ENCODE results near the gene GPBP1L1.

DNA sequence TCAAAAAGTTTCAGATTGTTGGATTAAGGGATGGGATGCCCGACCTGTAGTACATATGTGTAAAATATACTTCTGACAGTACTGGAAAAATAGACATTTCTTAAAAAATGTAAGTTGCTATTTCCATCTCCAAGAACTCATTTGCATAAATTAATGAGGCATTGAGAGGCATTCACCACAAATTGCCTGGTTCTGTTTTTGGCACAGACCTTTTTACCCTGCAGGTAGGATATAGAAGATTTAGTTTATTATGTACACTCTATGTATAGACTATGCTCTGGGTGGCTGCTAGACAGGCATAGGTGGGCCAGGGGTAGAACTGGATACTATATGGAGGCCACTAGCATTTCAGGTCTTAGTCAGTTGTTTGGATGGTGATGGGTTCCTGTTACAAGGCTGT lies 70.4 kb downstream of the GPBP1L1 start:
- TF ChIP-seq, protein P1, sequence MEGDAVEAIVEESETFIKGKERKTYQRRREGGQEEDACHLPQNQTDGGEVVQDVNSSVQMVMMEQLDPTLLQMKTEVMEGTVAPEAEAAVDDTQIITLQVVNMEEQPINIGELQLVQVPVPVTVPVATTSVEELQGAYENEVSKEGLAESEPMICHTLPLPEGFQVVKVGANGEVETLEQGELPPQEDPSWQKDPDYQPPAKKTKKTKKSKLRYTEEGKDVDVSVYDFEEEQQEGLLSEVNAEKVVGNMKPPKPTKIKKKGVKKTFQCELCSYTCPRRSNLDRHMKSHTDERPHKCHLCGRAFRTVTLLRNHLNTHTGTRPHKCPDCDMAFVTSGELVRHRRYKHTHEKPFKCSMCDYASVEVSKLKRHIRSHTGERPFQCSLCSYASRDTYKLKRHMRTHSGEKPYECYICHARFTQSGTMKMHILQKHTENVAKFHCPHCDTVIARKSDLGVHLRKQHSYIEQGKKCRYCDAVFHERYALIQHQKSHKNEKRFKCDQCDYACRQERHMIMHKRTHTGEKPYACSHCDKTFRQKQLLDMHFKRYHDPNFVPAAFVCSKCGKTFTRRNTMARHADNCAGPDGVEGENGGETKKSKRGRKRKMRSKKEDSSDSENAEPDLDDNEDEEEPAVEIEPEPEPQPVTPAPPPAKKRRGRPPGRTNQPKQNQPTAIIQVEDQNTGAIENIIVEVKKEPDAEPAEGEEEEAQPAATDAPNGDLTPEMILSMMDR (IDR thresholded peaks at IDR 0.05; ENCODE audit: low read depth, low read length, poor library complexity, severe bottlenecking) = no peak
- TF ChIP-seq EZH2phosphoT487 (IDR thresholded peaks at IDR 0.05; ENCODE audit: borderline replicate concordance, low read length) = no peak

Data from DOHH2 (cell line).